DOHH2 (cell line): ENCODE measurements around the gene ABLIM1.

Source experiments
- EZH2phosphoT487 ChIP-seq: fragments of 200-600 bp; sonication (generic); IDR thresholded peaks from 2 replicates; pipeline ENCODE4 v1.6.1; 2017; ENCODE audit warnings: borderline replicate concordance, mild to moderate bottlenecking, antibody characterized with exemption, low read length, moderate library complexity, mixed read lengths
- TF ChIP-seq, protein P1 (sequence below): fragments of 200-600 bp; sonication (generic); IDR thresholded peaks from one replicate; pipeline ENCODE4 v1.5.1; 2014; ENCODE audit warnings: antibody characterized with exemption, mild to moderate bottlenecking, low read depth, low read length; ENCODE audit not compliant: poor library complexity, severe bottlenecking

DNA sequence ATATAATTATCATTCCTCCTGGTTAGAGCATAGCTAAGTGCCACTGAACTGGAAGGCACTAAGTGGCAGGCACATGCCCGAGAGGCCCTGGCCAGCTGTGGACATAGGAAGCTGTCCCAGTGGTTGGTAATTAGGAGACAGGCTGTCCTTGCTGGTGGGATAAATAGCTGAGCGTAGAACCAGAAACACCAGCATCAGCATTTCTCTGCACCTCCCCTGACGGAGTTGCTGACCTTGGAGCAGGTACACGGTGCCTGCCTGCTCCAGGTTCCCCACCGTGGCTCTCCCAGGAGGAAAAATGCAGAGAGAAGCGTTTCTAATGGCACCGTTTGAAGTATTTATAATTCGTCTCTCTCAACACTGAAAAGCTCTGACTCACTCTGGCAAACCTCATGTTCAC lies 5.6 kb upstream of the ABLIM1 start:
- TF ChIP-seq, protein P1, sequence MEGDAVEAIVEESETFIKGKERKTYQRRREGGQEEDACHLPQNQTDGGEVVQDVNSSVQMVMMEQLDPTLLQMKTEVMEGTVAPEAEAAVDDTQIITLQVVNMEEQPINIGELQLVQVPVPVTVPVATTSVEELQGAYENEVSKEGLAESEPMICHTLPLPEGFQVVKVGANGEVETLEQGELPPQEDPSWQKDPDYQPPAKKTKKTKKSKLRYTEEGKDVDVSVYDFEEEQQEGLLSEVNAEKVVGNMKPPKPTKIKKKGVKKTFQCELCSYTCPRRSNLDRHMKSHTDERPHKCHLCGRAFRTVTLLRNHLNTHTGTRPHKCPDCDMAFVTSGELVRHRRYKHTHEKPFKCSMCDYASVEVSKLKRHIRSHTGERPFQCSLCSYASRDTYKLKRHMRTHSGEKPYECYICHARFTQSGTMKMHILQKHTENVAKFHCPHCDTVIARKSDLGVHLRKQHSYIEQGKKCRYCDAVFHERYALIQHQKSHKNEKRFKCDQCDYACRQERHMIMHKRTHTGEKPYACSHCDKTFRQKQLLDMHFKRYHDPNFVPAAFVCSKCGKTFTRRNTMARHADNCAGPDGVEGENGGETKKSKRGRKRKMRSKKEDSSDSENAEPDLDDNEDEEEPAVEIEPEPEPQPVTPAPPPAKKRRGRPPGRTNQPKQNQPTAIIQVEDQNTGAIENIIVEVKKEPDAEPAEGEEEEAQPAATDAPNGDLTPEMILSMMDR: no peak
- no peak for TF ChIP-seq EZH2phosphoT487
